GM12891 (cell line): ENCODE measurements around the gene CHRNA10.
"Not testable (repeated sequence)": the region's sequence is repeated elsewhere in the genome, so short reads cannot be mapped to it uniquely, and the experiment has no call there.

Experiments used
- POLR2A ChIP-seq: IDR thresholded peaks from 2 replicates; pipeline ENCODE4 v1.6.1; 2011; ENCODE audit warnings: low read depth, low read length, control low read depth
- POLR2AphosphoS5 ChIP-seq: IDR thresholded peaks from 2 replicates; pipeline ENCODE4 v1.6.1; 2011; ENCODE audit warnings: low read depth, low read length, control low read depth
- SPI1 ChIP-seq: IDR thresholded peaks from 2 replicates; pipeline ENCODE4 v1.6.1; 2011; ENCODE audit warnings: low read depth, low read length, control low read depth
- TAF1 ChIP-seq: IDR thresholded peaks from 2 replicates; pipeline ENCODE4 v1.6.1; 2011; ENCODE audit warnings: low read depth, low read length, control low read depth

GRCh38 chr11:3648843-3649242 is 22.3 kb downstream of the CHRNA10 start:
- TF ChIP-seq TAF1, POLR2A, POLR2AphosphoS5, SPI1: not testable (repeated sequence)
